Measurements from ENCODE around the gene ERO1B.

ERO1B gene

GRCh38 chr1:236316437-236316836 lies 34.7 kb upstream of the ERO1B start:
- TF ChIP-seq TAF1 (IDR thresholded peaks at IDR 0.05; ENCODE audit: low read depth) = no peak
- no peak for TF ChIP-seq EP300 (IDR thresholded peaks at IDR 0.05; ENCODE audit: borderline replicate concordance)
- TF ChIP-seq, protein P1, sequence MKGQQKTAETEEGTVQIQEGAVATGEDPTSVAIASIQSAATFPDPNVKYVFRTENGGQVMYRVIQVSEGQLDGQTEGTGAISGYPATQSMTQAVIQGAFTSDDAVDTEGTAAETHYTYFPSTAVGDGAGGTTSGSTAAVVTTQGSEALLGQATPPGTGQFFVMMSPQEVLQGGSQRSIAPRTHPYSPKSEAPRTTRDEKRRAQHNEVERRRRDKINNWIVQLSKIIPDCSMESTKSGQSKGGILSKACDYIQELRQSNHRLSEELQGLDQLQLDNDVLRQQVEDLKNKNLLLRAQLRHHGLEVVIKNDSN (IDR thresholded peaks at IDR 0.05) = no peak
- no peak for TF ChIP-seq MAX (IDR thresholded peaks at IDR 0.05)
- no peak for TF ChIP-seq FOXM1 (IDR thresholded peaks at IDR 0.05; ENCODE audit: borderline replicate concordance, low read depth)
- no peak for TF ChIP-seq EGR1 (IDR thresholded peaks at IDR 0.05)
- TF ChIP-seq CEBPB (IDR thresholded peaks at IDR 0.05) = no peak
- no peak for TF ChIP-seq NFIC (IDR thresholded peaks at IDR 0.05)
- TF ChIP-seq TEAD4 (IDR thresholded peaks at IDR 0.05) = no peak
- TF ChIP-seq RAD21 (IDR thresholded peaks at IDR 0.05; ENCODE audit: low read depth) = no peak

- no peak for TF ChIP-seq CEBPB (IDR thresholded peaks at IDR 0.05)
- TF ChIP-seq CREB1 (IDR thresholded peaks at IDR 0.05; ENCODE audit: low read depth) = no peak
- no peak for TF ChIP-seq ZBTB7A (IDR thresholded peaks at IDR 0.05; ENCODE audit: low read depth)
- TF ChIP-seq REST (IDR thresholded peaks at IDR 0.05; ENCODE audit: low read depth) = no peak
- TF ChIP-seq TCF12 (IDR thresholded peaks at IDR 0.05; ENCODE audit: low read depth) = no peak
- no peak for TF ChIP-seq EGR1 (IDR thresholded peaks at IDR 0.05)
- TF ChIP-seq TEAD4 (IDR thresholded peaks at IDR 0.05) = no peak
- TF ChIP-seq FOXM1 (IDR thresholded peaks at IDR 0.05; ENCODE audit: borderline replicate concordance, low read depth) = no peak
- TF ChIP-seq EP300 (IDR thresholded peaks at IDR 0.05; ENCODE audit: borderline replicate concordance) = no peak
- no peak for TF ChIP-seq RAD21 (IDR thresholded peaks at IDR 0.05; ENCODE audit: low read depth)
- TF ChIP-seq MAX (IDR thresholded peaks at IDR 0.05) = no peak
- no peak for TF ChIP-seq YY1 (IDR thresholded peaks at IDR 0.05; ENCODE audit: low read depth)
- TF ChIP-seq, protein P1 (IDR thresholded peaks at IDR 0.05) = no peak
- TF ChIP-seq TAF1 (IDR thresholded peaks at IDR 0.05; ENCODE audit: low read depth) = no peak
- TF ChIP-seq NFIC (IDR thresholded peaks at IDR 0.05) = no peak
Observed at GRCh38 chr1:236315518-236315917, 33.8 kb upstream of the ERO1B start.

DNA sequence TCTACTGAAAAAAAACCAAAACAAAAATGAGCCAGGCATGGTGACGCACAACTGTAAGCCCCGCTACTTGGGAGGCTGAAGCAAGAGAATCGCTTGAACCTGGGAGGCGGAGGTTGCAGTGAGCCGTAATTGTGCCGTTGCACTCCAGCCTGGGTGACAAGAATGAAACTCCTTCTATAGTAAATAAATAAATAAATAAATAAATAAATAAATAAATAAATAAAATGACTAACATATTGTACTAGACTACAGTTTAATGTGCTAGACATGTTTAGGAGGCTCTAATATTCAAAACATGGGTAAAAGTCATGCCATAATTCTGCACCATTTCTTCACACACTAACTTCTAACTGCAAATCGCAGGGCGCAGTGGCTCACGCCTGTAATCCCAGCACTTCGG lies 33.3 kb upstream of the ERO1B start:
- no peak for TF ChIP-seq CEBPB (IDR thresholded peaks at IDR 0.05)
- TF ChIP-seq, protein P1 (IDR thresholded peaks at IDR 0.05) = no peak
- TF ChIP-seq FOXM1 (IDR thresholded peaks at IDR 0.05; ENCODE audit: borderline replicate concordance, low read depth) = no peak
- no peak for TF ChIP-seq YY1 (IDR thresholded peaks at IDR 0.05; ENCODE audit: low read depth)
- TF ChIP-seq TCF12 (IDR thresholded peaks at IDR 0.05; ENCODE audit: low read depth) = no peak
- no peak for TF ChIP-seq NFIC (IDR thresholded peaks at IDR 0.05)
- no peak for TF ChIP-seq EP300 (IDR thresholded peaks at IDR 0.05; ENCODE audit: borderline replicate concordance)
- no peak for TF ChIP-seq CREB1 (IDR thresholded peaks at IDR 0.05; ENCODE audit: low read depth)
- TF ChIP-seq TEAD4 (IDR thresholded peaks at IDR 0.05) = no peak
- no peak for TF ChIP-seq REST (IDR thresholded peaks at IDR 0.05; ENCODE audit: low read depth)
- TF ChIP-seq EGR1 (IDR thresholded peaks at IDR 0.05) = no peak
- no peak for TF ChIP-seq TAF1 (IDR thresholded peaks at IDR 0.05; ENCODE audit: low read depth)
- TF ChIP-seq RAD21 (IDR thresholded peaks at IDR 0.05; ENCODE audit: low read depth) = no peak
- TF ChIP-seq ZBTB7A (IDR thresholded peaks at IDR 0.05; ENCODE audit: low read depth) = no peak
- no peak for TF ChIP-seq MAX (IDR thresholded peaks at IDR 0.05)

GRCh38 chr1:236313427-236313826 lies 31.7 kb upstream of the ERO1B start:
- no peak for TF ChIP-seq ZBTB7A (IDR thresholded peaks at IDR 0.05; ENCODE audit: low read depth)
- no peak for TF ChIP-seq FOXM1 (IDR thresholded peaks at IDR 0.05; ENCODE audit: borderline replicate concordance, low read depth)
- TF ChIP-seq TCF12 (IDR thresholded peaks at IDR 0.05; ENCODE audit: low read depth) = no peak
- no peak for TF ChIP-seq NFIC (IDR thresholded peaks at IDR 0.05)
- TF ChIP-seq TAF1 (IDR thresholded peaks at IDR 0.05; ENCODE audit: low read depth) = no peak
- no peak for TF ChIP-seq MAX (IDR thresholded peaks at IDR 0.05)
- no peak for TF ChIP-seq EGR1 (IDR thresholded peaks at IDR 0.05)
- no peak for TF ChIP-seq YY1 (IDR thresholded peaks at IDR 0.05; ENCODE audit: low read depth)
- TF ChIP-seq CEBPB (IDR thresholded peaks at IDR 0.05) = no peak
- no peak for TF ChIP-seq TEAD4 (IDR thresholded peaks at IDR 0.05)
- TF ChIP-seq REST (IDR thresholded peaks at IDR 0.05; ENCODE audit: low read depth) = no peak
- TF ChIP-seq, protein P1 (IDR thresholded peaks at IDR 0.05) = no peak
- TF ChIP-seq CREB1 (IDR thresholded peaks at IDR 0.05; ENCODE audit: low read depth) = no peak
- no peak for TF ChIP-seq EP300 (IDR thresholded peaks at IDR 0.05; ENCODE audit: borderline replicate concordance)
- no peak for TF ChIP-seq RAD21 (IDR thresholded peaks at IDR 0.05; ENCODE audit: low read depth)

Data from Ishikawa (cell line).